Liver (tissue), 9 donors: ENCODE measurements around the gene ZFP57. TPM values are rescaled to one million over a fixed set of nuclear protein-coding genes. Genes with fewer than 3 reads are reported as not detected.

ENCODE experiments used
- DNase-seq: peaks from one replicate; pipeline ENCODE4 v3.0.0-alpha.2; 2017; ENCODE audit warnings: low spot score
- H3K27ac ChIP-seq, 2 donors: one replicate each; pipeline ENCODE4 v1.7.0; 2013; ENCODE audit warnings: inconsistent platforms in 2 of 2, low read length in 2 of 2, control low read depth in 1 of 2, low read depth in 1 of 2, mild to moderate bottlenecking in 1 of 2
- H3K27me3 ChIP-seq, 4 donors: one replicate each; pipeline versions ENCODE4 v1.6.1 to v1.7.0; 2013; ENCODE audit warnings: low read length in 3 of 4, inconsistent platforms in 1 of 4, mild to moderate bottlenecking in 1 of 4, moderate library complexity in 1 of 4; ENCODE audit not compliant: control insufficient read depth in 4 of 4, insufficient read depth in 4 of 4
- H3K36me3 ChIP-seq, 4 donors: one replicate each; pipeline versions ENCODE4 v1.6.1 to v1.7.0; 2013; ENCODE audit warnings: low read length in 3 of 4, mild to moderate bottlenecking in 3 of 4, low read depth in 1 of 4, moderate library complexity in 1 of 4; ENCODE audit not compliant: control insufficient read depth in 4 of 4, insufficient read depth in 3 of 4
- H3K4me1 ChIP-seq, 4 donors: one replicate each; pipeline versions ENCODE4 v1.6.1 to v1.7.0; 2013; ENCODE audit warnings: low read length in 3 of 4, mild to moderate bottlenecking in 3 of 4, moderate library complexity in 1 of 4; ENCODE audit not compliant: control insufficient read depth in 4 of 4, insufficient read depth in 4 of 4
- H3K4me3 ChIP-seq, 3 donors: one replicate each; pipeline versions ENCODE4 v1.6.1 to v1.7.0; 2013; ENCODE audit warnings: low read length in 3 of 3, control low read depth in 1 of 3, low read depth in 1 of 3, mild to moderate bottlenecking in 1 of 3
- H3K9ac ChIP-seq, 2 donors: one replicate each; pipeline ENCODE4 v1.7.0; 2013; ENCODE audit warnings: low read length in 2 of 2, mild to moderate bottlenecking in 2 of 2, moderate library complexity in 2 of 2, control low read depth in 1 of 2, low read depth in 1 of 2
- H3K9me3 ChIP-seq, 4 donors: one replicate each; pipeline versions ENCODE4 v1.6.1 to v1.7.0; 2013; ENCODE audit warnings: low read length in 3 of 4; ENCODE audit not compliant: control insufficient read depth in 4 of 4
- CTCF ChIP-seq: fragments of 150-350 bp; IDR thresholded peaks from 2 replicates; pipeline ENCODE4 v1.5.1; 2017; ENCODE audit warnings: improper control_type of control experiment, low read depth, low read length; ENCODE audit not compliant: missing input control
- EGR1 ChIP-seq, 2 donors: IDR thresholded peaks; 2 replicates each; pipeline ENCODE4 v1.6.1; 2016 to 2018; ENCODE audit warnings: antibody characterized with exemption in 2 of 2, low read depth in 2 of 2
- FOXA1 ChIP-seq: IDR thresholded peaks from 2 replicates; pipeline ENCODE4 v1.6.1; 2016; ENCODE audit warnings: antibody characterized with exemption
- FOXA2 ChIP-seq: IDR thresholded peaks from 2 replicates; pipeline ENCODE4 v1.6.1; 2016; ENCODE audit warnings: antibody characterized with exemption
- GABPA ChIP-seq, 2 donors: IDR thresholded peaks in 1 of 2; conservative IDR thresholded peaks in 1 of 2; 2 replicates each; pipeline ENCODE4 v1.6.1; 2016; ENCODE audit warnings: antibody characterized with exemption in 2 of 2, mild to moderate bottlenecking in 1 of 2, moderate library complexity in 1 of 2
- HNF4G ChIP-seq: IDR thresholded peaks from 2 replicates; pipeline ENCODE4 v1.6.1; 2016; ENCODE audit warnings: antibody characterized with exemption
- JUND ChIP-seq, 2 donors: IDR thresholded peaks; 2 replicates each; pipeline ENCODE4 v1.6.1; 2016; ENCODE audit warnings: antibody characterized with exemption in 2 of 2
- MAX ChIP-seq: IDR thresholded peaks from 2 replicates; pipeline ENCODE4 v1.6.1; 2016; ENCODE audit warnings: antibody characterized with exemption
- NR2F2 ChIP-seq: IDR thresholded peaks from 2 replicates; pipeline ENCODE4 v1.6.1; 2016; ENCODE audit warnings: antibody characterized with exemption
- RAD21 ChIP-seq, 2 donors: IDR thresholded peaks; 2 replicates each; pipeline ENCODE4 v1.6.1; 2016; ENCODE audit warnings: antibody characterized with exemption in 2 of 2, mild to moderate bottlenecking in 2 of 2
- REST ChIP-seq: IDR thresholded peaks from 2 replicates; pipeline ENCODE4 v1.6.1; 2016; ENCODE audit warnings: antibody characterized with exemption, mild to moderate bottlenecking
- RXRA ChIP-seq, 2 donors: IDR thresholded peaks; 2 replicates each; pipeline ENCODE4 v1.6.1; 2017 to 2018; ENCODE audit warnings: antibody characterized with exemption in 2 of 2, mild to moderate bottlenecking in 1 of 2
- SP1 ChIP-seq: IDR thresholded peaks from 2 replicates; pipeline ENCODE4 v1.6.1; 2018; ENCODE audit warnings: antibody characterized with exemption, mild to moderate bottlenecking
- TAF1 ChIP-seq: conservative IDR thresholded peaks from 2 replicates; pipeline ENCODE4 v1.6.1; 2016; ENCODE audit warnings: antibody characterized with exemption, mild to moderate bottlenecking
- YY1 ChIP-seq: IDR thresholded peaks from 2 replicates; pipeline ENCODE4 v1.6.1; 2016; ENCODE audit warnings: antibody characterized with exemption, mild to moderate bottlenecking
- ZBTB33 ChIP-seq: IDR thresholded peaks from 2 replicates; pipeline ENCODE4 v1.6.1; 2016; ENCODE audit warnings: antibody characterized with exemption
- WGBS: extraction: QIAGEN DNeasy Blood & Tissue Kit; methylation state at CpG from one replicate; pipeline ENCODE4 v1.1.7; 2013; 5-methylcytosine and 5-hydroxymethylcytosine counted together
- polyA plus RNA-seq, 2 donors: library from polyadenylated mRNA; stranded (reverse) in 1 of 2; unstranded in 1 of 2; fragments of 200-250 nt in 1 of 2; fragments of >200 nt in 1 of 2; fragmentation: Nextera tagmentation in 1 of 2; extraction: Ambion mirVana in 1 of 2; gene quantifications; one replicate each; pipeline versions ENCODE4 v1.2.1 to v1.2.3, GENCODE V29; 2013 to 2015
- total RNA-seq, 2 donors: library from RNA; depleted of rRNA; stranded (reverse); fragments of >200 nt; gene quantifications; one replicate each; pipeline ENCODE4 v1.2.3, GENCODE V29; 2014
- donor health status: healthy.
- donor health status: healthy.
- donor health status: healthy.
- donor health status: healthy.
- donor health status: healthy.

Gene ZFP57
- total and polyA plus RNA-seq, 4 donors = not detected

GRCh38 chr6:29710281-29710941 is 29.5 kb upstream of the ZFP57 start:
- TF ChIP-seq FOXA1 = no peak
- no peak for TF ChIP-seq JUND (IDR thresholded peaks at IDR 0.05)
- TF ChIP-seq CTCF = no peak
- no peak for TF ChIP-seq RXRA (IDR thresholded peaks at IDR 0.05)
- no peak for TF ChIP-seq RAD21 (IDR thresholded peaks at IDR 0.05)
- TF ChIP-seq REST = no peak
- TF ChIP-seq SP1 = no peak
- TF ChIP-seq EGR1 (IDR thresholded peaks at IDR 0.05; ENCODE audit: low read depth in 2 of 2) = no peak
- no peak for TF ChIP-seq HNF4G
- no peak for TF ChIP-seq FOXA2
- TF ChIP-seq ZBTB33 = no peak
- no peak for TF ChIP-seq GABPA (IDR thresholded peaks at IDR 0.05 in 1 of 2, conservative IDR thresholded peaks at IDR 0.05 in 1 of 2)
- TF ChIP-seq YY1 = no peak
- TF ChIP-seq NR2F2 = no peak
- Histone ChIP-seq H3K9ac (no peak overlapping the region), H3K4me1 (peaks cover 0 to 14% (median 10%) of the 10 kb centered on the region in 4 donors), H3K4me3 (no peak overlapping the region), H3K9me3 (no peaks in the 10 kb centered on the region), H3K27ac (no peak overlapping the region), H3K27me3 (no peaks in the 10 kb centered on the region), H3K36me3 (no peaks in the 10 kb centered on the region)
- no peak for DNase-seq
- WGBS = 91% methylated on average over 8 of the region's 8 CpGs

- Histone ChIP-seq H3K9ac (no peak overlapping the region), H3K27me3 (no peaks in the 10 kb centered on the region), H3K27ac (no peak overlapping the region), H3K9me3 (no peaks in the 10 kb centered on the region), H3K36me3 (no peaks in the 10 kb centered on the region), H3K4me1 (peaks cover 0 to 14% (median 10%) of the 10 kb centered on the region in 4 donors), H3K4me3 (no peak overlapping the region)
- WGBS = 55% methylated on average over 4 of the region's 4 CpGs
- TF ChIP-seq YY1 = no peak
- no peak for TF ChIP-seq HNF4G
- no peak for TF ChIP-seq SP1
- TF ChIP-seq MAX = no peak
- TF ChIP-seq FOXA2 = no peak
- TF ChIP-seq REST = no peak
- no peak for TF ChIP-seq RXRA (IDR thresholded peaks at IDR 0.05)
- TF ChIP-seq TAF1 = no peak
- no peak for TF ChIP-seq FOXA1
- no peak for TF ChIP-seq CTCF
- DNase-seq = no peak
These were observed 28.2 kb upstream of the ZFP57 start for GRCh38 chr6:29709188-29709587.
